Cardiac muscle cell (in vitro differentiated cells and primary cell): ENCODE results near the gene LIG3. TPM values are rescaled to one million over a fixed set of nuclear protein-coding genes. Genes with fewer than 3 reads are reported as not detected.
A peak's percentile ranks its signal among the peaks of the same experiment; 100 is the strongest.

Experiments used
- DNase-seq, 2 donors: peaks; one replicate each; pipeline versions ENCODE4 v3.0.0 to v3.0.0-alpha.2; 2010 to 2017; ENCODE audit warnings: low read depth in 1 of 2, low spot score in 1 of 2
- H3K27ac ChIP-seq: fragments of 200-600 bp; sonication (generic); 2 replicates; pipeline ENCODE4 v1.5.1; 2016
- H3K27me3 ChIP-seq: fragments of 200-600 bp; sonication (generic); 2 replicates; pipeline ENCODE4 v1.6.0; 2016; ENCODE audit warnings: control low read depth
- H3K36me3 ChIP-seq: fragments of 200-600 bp; sonication (generic); 2 replicates; pipeline ENCODE4 v1.5.1; 2016; ENCODE audit warnings: control low read depth
- H3K4me1 ChIP-seq: fragments of 200-600 bp; sonication (generic); 2 replicates; pipeline ENCODE4 v1.8.1; 2017; ENCODE audit warnings: low read depth, mild to moderate bottlenecking, mixed run types
- H3K4me3 ChIP-seq: fragments of 200-600 bp; sonication (generic); 2 replicates; pipeline ENCODE4 v1.5.1; 2016; ENCODE audit warnings: mild to moderate bottlenecking
- H3K9me3 ChIP-seq: fragments of 200-600 bp; sonication (generic); 2 replicates; pipeline ENCODE4 v1.5.1; 2017; ENCODE audit warnings: low read depth, mild to moderate bottlenecking, control low read depth
- CTCF ChIP-seq: IDR thresholded peaks from 2 replicates; pipeline ENCODE4 v1.5.1; 2012; ENCODE audit warnings: low read depth, mild to moderate bottlenecking, low read length
- polyA plus RNA-seq: library from polyadenylated mRNA; unstranded; fragments of >200 nt; fragmentation: Nextera tagmentation; extraction: Ambion mirVana; gene quantifications from 2 replicates; pipeline ENCODE4 v1.2.1, GENCODE V29; 2016
- total RNA-seq: library from RNA; depleted of rRNA; stranded (reverse); fragments of >200 nt; gene quantifications from 2 replicates; pipeline ENCODE4 v1.2.3, GENCODE V29; 2016

The LIG3 gene
- total and polyA plus RNA-seq, 2 experiments from 2014 or later = 27.9 to 85.5 TPM

- TF ChIP-seq CTCF = no peak
- DNase-seq = no peak
Measured at GRCh38 chr17:34974794-34975785, 5.2 kb upstream of the LIG3 start.

GRCh38 chr17:34979153-34979552, 1.2 kb upstream of the LIG3 start:
- H3K36me3 ChIP-seq = no peaks in the 10 kb centered on the region
- H3K4me1 ChIP-seq = peaks cover 15% of the 10 kb centered on the region
- DNase-seq = no peak
- H3K9me3 ChIP-seq = no peaks in the 10 kb centered on the region
- H3K27ac ChIP-seq = no peak overlapping the region
- no peak overlapping the region for H3K4me3 ChIP-seq
- no peaks in the 10 kb centered on the region for H3K27me3 ChIP-seq
- no peak for TF ChIP-seq CTCF

More at GRCh38 chr17:34974794-34975785, 5.2 kb upstream of the LIG3 start:
- H3K4me3 ChIP-seq = no peak overlapping the region
- H3K27me3 ChIP-seq = no peaks in the 10 kb centered on the region
- H3K9me3 ChIP-seq = no peaks in the 10 kb centered on the region
- no peaks in the 10 kb centered on the region for H3K36me3 ChIP-seq
- H3K27ac ChIP-seq = no peak overlapping the region
- H3K4me1 ChIP-seq = no peaks in the 10 kb centered on the region

GRCh38 chr17:34979650-34980352, 511 bp upstream of the LIG3 start:
- peak overlapping the region; percentile 87 for H3K4me3 ChIP-seq
- H3K27ac ChIP-seq = peak overlapping the region; percentile 99
- peaks cover 18% of the 10 kb centered on the region for H3K4me1 ChIP-seq
- H3K36me3 ChIP-seq = no peaks in the 10 kb centered on the region
- H3K27me3 ChIP-seq = no peaks in the 10 kb centered on the region
- no peak for TF ChIP-seq CTCF
- no peaks in the 10 kb centered on the region for H3K9me3 ChIP-seq
- peak in 1 of 2 donors; percentile 20 for DNase-seq

GRCh38 chr17:34980681-34981537, 597 bp downstream of the LIG3 start:
- Histone ChIP-seq H3K4me3 (peak overlapping the region; percentile 87), H3K4me1 (peaks cover 18% of the 10 kb centered on the region), H3K9me3 (no peaks in the 10 kb centered on the region), H3K36me3 (peaks cover 2% of the 10 kb centered on the region), H3K27me3 (no peaks in the 10 kb centered on the region), H3K27ac (peak overlapping the region; percentile 99)
- TF ChIP-seq CTCF = peak; percentile 58
- DNase-seq = peak; percentile 76 to 90

GRCh38 chr17:34981538-34982241, 1.4 kb downstream of the LIG3 start:
- Histone ChIP-seq H3K27me3 (no peaks in the 10 kb centered on the region), H3K4me3 (peak overlapping the region; percentile 87), H3K27ac (peak overlapping the region; percentile 99), H3K4me1 (peaks cover 18% of the 10 kb centered on the region), H3K9me3 (no peaks in the 10 kb centered on the region), H3K36me3 (peaks cover 10% of the 10 kb centered on the region)
- TF ChIP-seq CTCF = no peak
- DNase-seq = peak; percentile 17 to 20
